IPS DF 6.9 (cell line): ENCODE data around the gene ASB7.

ENCODE experiments used
- DNase-seq: peaks from one replicate; pipeline ENCODE4 v3.0.0-alpha.2; 2013; ENCODE audit warnings: low read depth, low spot score
- H3K27ac ChIP-seq: one replicate; pipeline ENCODE4 v1.5.1; 2013; ENCODE audit warnings: low read length, control low read depth
- H3K27me3 ChIP-seq: 2 replicates; pipeline ENCODE4 v1.6.1; 2013; ENCODE audit warnings: mild to moderate bottlenecking, low read length; ENCODE audit not compliant: control insufficient read depth, insufficient read depth
- H3K36me3 ChIP-seq: 2 replicates; pipeline ENCODE4 v1.6.1; 2013; ENCODE audit warnings: low read length; ENCODE audit not compliant: control insufficient read depth, insufficient read depth
- H3K4me1 ChIP-seq: 2 replicates; pipeline ENCODE4 v1.6.1; 2013; ENCODE audit warnings: low read length; ENCODE audit not compliant: control insufficient read depth, insufficient read depth
- H3K4me3 ChIP-seq: 2 replicates; pipeline ENCODE4 v1.5.1; 2013; ENCODE audit warnings: mild to moderate bottlenecking, low read length
- H3K9me3 ChIP-seq: 2 replicates; pipeline ENCODE4 v1.6.1; 2013; ENCODE audit warnings: low read length, inconsistent platforms; ENCODE audit not compliant: control insufficient read depth, insufficient read depth
- WGBS: extraction: QIAGEN DNeasy Blood & Tissue Kit; methylation state at CpG from one replicate; pipeline ENCODE4 v1.1.7; 2013; ENCODE audit warnings: mixed read lengths, missing lambda C conversion rate; ENCODE audit not compliant: insufficient read length, insufficient coverage; 5-methylcytosine and 5-hydroxymethylcytosine counted together

Gene ASB7

GRCh38 chr15:100690795-100691158 lies 88.4 kb downstream of the ASB7 start:
- Histone ChIP-seq H3K27ac (no peak overlapping the region), H3K4me3 (no peak overlapping the region), H3K9me3 (no peaks in the 10 kb centered on the region), H3K4me1 (peaks cover 4% of the 10 kb centered on the region; the same call in 1 of the 2 replicates), H3K36me3 (no peaks in the 10 kb centered on the region), H3K27me3 (no peaks in the 10 kb centered on the region)
- DNase-seq = no peak

DNA sequence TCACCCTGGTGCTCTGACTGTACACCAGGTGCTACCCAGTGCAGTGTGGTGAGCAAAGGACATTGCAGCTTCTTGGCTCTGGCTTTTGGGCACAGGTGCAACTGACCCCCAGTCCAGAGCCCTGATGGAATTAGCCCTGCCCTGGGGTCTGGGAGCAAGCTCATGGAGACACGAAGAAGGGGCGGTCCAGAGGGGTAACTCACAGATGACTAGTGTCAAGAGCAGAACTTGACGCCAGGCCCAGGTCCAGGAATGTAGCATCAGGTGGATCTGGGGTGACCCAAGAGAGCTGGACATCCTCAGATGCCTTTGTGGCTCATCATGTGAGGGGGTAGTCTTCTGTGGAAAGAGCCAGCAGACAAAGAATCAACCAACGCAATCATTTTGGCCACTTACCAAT lies 88.9 kb downstream of the ASB7 start:
- no peak for DNase-seq
- H3K4me1 ChIP-seq = peaks cover 4% of the 10 kb centered on the region; the same call in 1 of the 2 replicates
- no peaks in the 10 kb centered on the region for H3K9me3 ChIP-seq
- H3K27ac ChIP-seq = no peak overlapping the region
- H3K27me3 ChIP-seq = no peaks in the 10 kb centered on the region
- WGBS = no CpG with 5 or more reads among the region's 4 CpGs
- H3K4me3 ChIP-seq = no peak overlapping the region
- H3K36me3 ChIP-seq = no peaks in the 10 kb centered on the region

DNA sequence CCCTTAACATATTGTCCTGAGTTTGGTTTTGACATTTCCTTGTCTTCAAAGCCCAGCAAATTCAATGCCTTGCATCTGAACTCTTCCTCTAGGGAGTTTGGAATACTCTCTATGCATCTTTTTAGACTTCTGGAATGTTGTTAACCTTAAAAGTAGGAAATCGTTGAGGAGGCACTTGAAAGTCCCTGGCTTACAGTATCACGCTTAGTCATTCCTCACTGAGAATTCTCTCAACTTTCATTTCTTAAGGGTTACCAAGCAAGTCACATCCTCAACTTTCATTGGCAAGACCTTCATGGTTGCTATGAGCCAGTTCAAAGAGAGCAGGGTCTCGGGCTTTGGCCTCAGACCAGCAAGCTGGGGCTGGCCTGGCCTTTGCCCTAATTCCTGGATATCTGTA lies 89.9 kb downstream of the ASB7 start:
- H3K4me3 ChIP-seq = no peak overlapping the region
- H3K27ac ChIP-seq = no peak overlapping the region

DNA sequence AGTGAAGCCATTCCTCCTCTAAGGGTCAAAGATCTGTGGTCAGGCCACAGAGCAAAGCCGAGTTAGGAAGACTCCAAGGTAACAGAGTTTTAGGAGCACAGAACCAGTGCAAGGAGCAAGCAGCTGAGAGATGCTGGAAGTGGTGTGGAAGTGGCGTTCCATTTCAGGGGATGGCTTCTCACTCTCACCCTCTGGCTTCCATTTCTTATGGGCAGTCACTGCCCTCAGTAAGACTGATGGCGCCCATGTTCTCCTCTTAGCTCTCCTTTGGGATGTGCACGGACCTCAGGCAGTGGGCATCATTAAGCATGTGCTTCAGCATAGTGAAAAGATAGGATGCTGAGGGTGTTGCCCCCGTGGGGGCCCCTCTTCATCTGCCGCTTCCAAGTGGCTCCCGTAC lies 90.3 kb downstream of the ASB7 start:
- no peak overlapping the region for H3K4me3 ChIP-seq
- no peaks in the 10 kb centered on the region for H3K36me3 ChIP-seq
- no peak overlapping the region for H3K27ac ChIP-seq
- no peaks in the 10 kb centered on the region for H3K27me3 ChIP-seq
- no CpG with 5 or more reads among the region's 7 CpGs for whole genome bisulfite sequencing
- H3K9me3 ChIP-seq = no peaks in the 10 kb centered on the region
- no peak for DNase-seq
- H3K4me1 ChIP-seq = peaks cover 4% of the 10 kb centered on the region; the same call in 1 of the 2 replicates

More for the DNA sequence above, 89.9 kb downstream of the ASB7 start:
- Histone ChIP-seq H3K9me3 (no peaks in the 10 kb centered on the region), H3K36me3 (no peaks in the 10 kb centered on the region), H3K4me1 (peaks cover 4% of the 10 kb centered on the region; the same call in 1 of the 2 replicates), H3K27me3 (no peaks in the 10 kb centered on the region)
- no peak for DNase-seq
- no CpG with 5 or more reads among the region's 3 CpGs for WGBS

DNA sequence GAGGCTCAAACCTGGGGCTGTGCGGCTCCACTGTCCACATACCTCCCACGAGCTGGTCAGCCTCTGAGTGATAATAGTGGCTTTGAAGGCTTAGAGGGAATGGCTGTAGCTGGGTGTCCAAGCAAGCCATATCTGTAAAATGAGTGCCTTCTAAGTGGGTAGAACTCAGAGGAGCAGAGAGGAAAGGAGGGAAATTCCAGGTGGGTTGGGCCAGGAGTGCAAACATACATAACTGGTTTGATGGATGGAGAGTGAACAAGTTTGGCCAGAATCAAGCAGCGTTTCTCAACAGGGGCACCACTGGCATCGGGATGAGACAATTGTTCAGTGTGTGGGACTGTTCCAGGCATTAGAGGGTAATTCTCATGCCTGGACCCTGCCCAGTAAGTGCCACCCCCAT lies 91.1 kb downstream of the ASB7 start:
- Histone ChIP-seq H3K4me3 (no peak overlapping the region), H3K27ac (no peak overlapping the region), H3K27me3 (no peaks in the 10 kb centered on the region), H3K4me1 (peaks cover 3% of the 10 kb centered on the region; the same call in 1 of the 2 replicates), H3K36me3 (no peaks in the 10 kb centered on the region), H3K9me3 (no peaks in the 10 kb centered on the region)
- DNase-seq = no peak
- no CpG with 5 or more reads among the region's 4 CpGs for WGBS

- WGBS = no CpG with 5 or more reads among the region's 4 CpGs
- DNase-seq = no peak
Measured at GRCh38 chr15:100694381-100695021, 92.1 kb downstream of the ASB7 start.

GRCh38 chr15:100695048-100695447 lies 92.7 kb downstream of the ASB7 start:
- no peak for DNase-seq
- no peak overlapping the region for H3K4me3 ChIP-seq
- H3K27me3 ChIP-seq = no peaks in the 10 kb centered on the region
- no peaks in the 10 kb centered on the region for H3K9me3 ChIP-seq
- no peak overlapping the region for H3K27ac ChIP-seq
- no peaks in the 10 kb centered on the region for H3K36me3 ChIP-seq
- no CpG with 5 or more reads among the region's 3 CpGs for WGBS
- H3K4me1 ChIP-seq = no peaks in the 10 kb centered on the region

More at GRCh38 chr15:100694381-100695021, 92.1 kb downstream of the ASB7 start:
- Histone ChIP-seq H3K9me3 (no peaks in the 10 kb centered on the region), H3K4me1 (no peaks in the 10 kb centered on the region), H3K36me3 (no peaks in the 10 kb centered on the region), H3K27me3 (no peaks in the 10 kb centered on the region), H3K4me3 (no peak overlapping the region), H3K27ac (no peak overlapping the region)

DNA sequence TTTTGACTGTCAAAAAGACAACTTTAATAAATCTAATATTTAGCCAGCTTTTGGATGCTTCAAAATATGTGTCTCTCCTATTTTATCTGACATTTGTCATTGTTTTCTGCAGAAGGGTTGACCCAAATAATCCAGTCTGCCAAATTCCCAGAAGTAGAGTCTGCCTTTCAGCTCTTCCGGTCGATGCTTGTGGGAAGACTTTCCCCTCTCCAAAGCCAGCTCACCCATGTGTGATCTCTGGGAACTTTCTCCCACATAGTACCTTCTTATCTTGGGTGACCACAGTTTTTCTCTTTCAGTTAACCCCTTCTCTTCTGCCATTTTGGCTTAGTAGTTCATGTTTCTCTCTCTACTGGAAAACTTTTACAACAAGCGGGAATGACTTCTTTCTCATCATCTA lies 94.1 kb downstream of the ASB7 start:
- Histone ChIP-seq H3K9me3 (no peaks in the 10 kb centered on the region), H3K4me1 (no peaks in the 10 kb centered on the region), H3K27me3 (no peaks in the 10 kb centered on the region), H3K36me3 (no peaks in the 10 kb centered on the region), H3K27ac (no peak overlapping the region), H3K4me3 (no peak overlapping the region)
- DNase-seq = no peak
- WGBS = no CpG with 5 or more reads among the region's 3 CpGs
